ENCODE measurements around the gene MAFG. TPM values are rescaled to one million over a fixed set of nuclear protein-coding genes. Genes with fewer than 3 reads are reported as not detected.
A peak's percentile ranks its signal among the peaks of the same experiment; 100 is the strongest.

MAFG gene
- total RNA-seq, 2 experiments from 2014 or later: 23.4 to 24.1 TPM

DNA sequence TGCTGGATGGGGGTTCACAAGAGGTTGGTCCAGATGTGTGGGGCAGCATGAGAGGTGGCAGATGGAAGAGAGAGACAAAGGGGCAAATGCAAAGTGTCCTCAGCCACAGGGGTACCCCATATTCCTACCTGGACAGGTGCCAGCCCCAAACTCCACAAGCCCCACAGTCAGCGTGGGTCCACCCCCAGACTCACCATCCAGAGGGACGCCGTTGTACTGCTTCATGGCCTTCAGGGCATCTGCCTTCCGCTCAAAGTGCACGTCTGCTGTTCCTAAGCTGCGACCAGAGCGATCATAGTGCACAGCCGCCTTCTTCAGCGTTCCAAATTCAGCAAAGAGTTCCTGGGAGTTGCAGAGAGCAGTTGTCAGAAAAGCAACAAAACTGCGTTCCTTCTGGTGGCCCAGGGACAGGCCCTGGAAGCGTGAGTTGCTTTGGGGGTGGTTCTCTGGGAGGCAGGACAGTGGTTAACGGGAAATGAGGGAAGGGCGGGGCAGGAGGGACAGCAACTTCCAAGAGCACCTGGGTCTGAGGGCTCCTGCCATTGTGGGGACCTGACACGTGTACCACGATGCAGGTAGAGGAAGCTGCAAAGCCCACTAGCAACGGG, 38.4 kb downstream of the MAFG start:
- DNase-seq: no peak
- intact Hi-C loops (cut with micrococcal nuclease): no loop called here
- POLR2A ChIA-PET: no interaction called here
- CTCF ChIA-PET: no interaction called here
- H3K9me3 Mint-ChIP-seq: no peaks in the 10 kb centered on the region
- H3K4me3 Mint-ChIP-seq: peak overlapping the region; percentile 61
- H3K36me3 Mint-ChIP-seq: peaks cover 50% of the 10 kb centered on the region
- H3K27me3 Mint-ChIP-seq: no peaks in the 10 kb centered on the region
- H3K4me1 Mint-ChIP-seq (ENCODE audit: low read depth): peaks cover 26% of the 10 kb centered on the region
- H3K27ac Mint-ChIP-seq: no peak overlapping the region

DNA sequence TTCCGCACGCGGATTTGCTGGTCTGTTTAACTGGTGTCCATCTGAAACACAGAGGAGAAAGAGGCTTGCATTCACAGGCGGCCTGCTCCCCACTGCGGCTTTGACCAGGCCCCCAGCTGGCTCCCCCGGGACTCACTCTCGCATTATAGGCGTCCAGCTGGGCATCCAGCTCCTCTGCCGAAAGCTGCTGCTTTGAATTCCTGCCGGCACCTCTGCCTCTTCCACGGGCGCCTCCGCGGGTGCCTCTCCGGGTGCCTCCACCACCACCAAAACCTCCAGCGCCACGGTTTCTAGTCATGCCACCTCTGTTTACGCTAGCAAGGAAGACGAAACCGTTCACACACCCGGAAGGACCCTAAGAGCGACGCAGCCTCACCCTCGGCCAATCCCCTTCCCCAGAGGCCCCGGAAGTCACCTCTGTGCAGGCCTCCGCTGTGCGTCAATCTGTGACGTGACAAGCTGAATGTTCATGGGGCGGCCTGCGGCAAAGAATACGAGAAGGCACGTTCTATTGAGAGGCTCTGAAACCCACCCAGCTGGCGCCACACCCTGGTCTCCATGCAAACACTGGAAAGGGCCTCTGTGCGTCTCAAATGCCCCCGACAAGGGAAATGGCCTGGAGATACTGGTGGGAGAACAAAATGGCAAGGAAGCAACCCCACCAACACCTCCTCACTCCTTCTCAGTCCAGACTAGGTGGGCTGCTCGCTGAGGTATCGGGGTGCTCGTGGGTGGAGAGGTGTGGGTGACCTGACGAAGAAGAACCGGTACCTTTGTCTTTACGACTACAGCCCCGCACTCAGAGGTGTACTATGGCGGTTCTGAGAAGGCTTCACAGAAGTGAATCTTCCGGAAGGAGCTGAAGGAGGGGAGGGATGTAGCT, 39.2 kb downstream of the MAFG start:
- H3K9me3 Mint-ChIP-seq: no peaks in the 10 kb centered on the region
- H3K4me1 Mint-ChIP-seq (ENCODE audit: low read depth): peaks cover 26% of the 10 kb centered on the region
- no peak overlapping the region for H3K27ac Mint-ChIP-seq
- ChIA-PET CTCF (interaction anchor here (0.6 kb wide), 1 partner anchor 313 kb away, joined by 3 read pairs; no protein-coding TSS in a partner anchor), POLR2A (no interaction called here)
- no peak for DNase-seq
- H3K36me3 Mint-ChIP-seq: peaks cover 51% of the 10 kb centered on the region
- intact Hi-C loops (cut with micrococcal nuclease): no loop called here
- H3K4me3 Mint-ChIP-seq: peak overlapping the region; percentile 33
- H3K27me3 Mint-ChIP-seq: no peaks in the 10 kb centered on the region

DNA sequence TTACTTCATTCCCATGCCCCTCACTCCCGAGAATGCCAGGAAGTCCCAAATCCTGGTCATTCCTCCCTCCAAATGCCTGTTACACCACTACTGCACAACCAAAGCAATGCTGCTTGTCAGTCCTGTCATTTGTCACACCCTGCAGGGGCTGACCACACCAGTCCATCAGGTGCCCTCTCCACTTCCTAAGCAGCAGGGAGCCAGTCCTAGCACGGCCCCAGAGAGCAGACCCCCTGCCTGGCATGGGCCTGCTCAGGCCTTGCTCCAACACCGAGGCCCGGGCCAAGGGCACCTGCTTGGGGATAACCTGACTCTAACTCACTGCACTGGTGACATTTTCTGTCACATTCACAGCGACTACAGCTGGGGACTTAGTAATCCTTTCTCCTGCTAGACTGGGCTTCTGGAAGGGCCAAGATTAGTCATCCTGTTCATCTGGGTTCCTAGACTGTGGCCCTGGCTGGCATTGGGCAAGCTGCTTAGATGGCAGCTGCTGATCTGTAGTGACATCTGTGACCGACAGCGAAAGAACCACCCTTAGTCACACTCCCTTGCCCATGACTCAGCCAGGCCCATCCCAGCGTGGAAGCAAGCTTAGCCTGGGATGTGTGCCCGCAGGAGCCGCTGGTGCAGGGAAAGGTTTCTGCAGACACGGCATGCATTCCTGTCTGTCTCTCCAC, 41.5 kb downstream of the MAFG start:
- Mint-ChIP-seq H3K36me3 (peaks cover 58% of the 10 kb centered on the region), H3K9me3 (no peaks in the 10 kb centered on the region), H3K4me1 (ENCODE audit: low read depth) (peaks cover 26% of the 10 kb centered on the region), H3K4me3 (no peak overlapping the region), H3K27me3 (no peaks in the 10 kb centered on the region), H3K27ac (peak overlapping the region; percentile 54)
- CTCF ChIA-PET: no interaction called here
- no peak for DNase-seq
- POLR2A ChIA-PET: interaction anchor here (0.6 to 1.1 kb wide), 4 partner anchors 14 to 183 kb away, joined by 3 to 6 read pairs (median 4); partner anchors contain the start of gene MRPL12
- intact Hi-C loops (cut with micrococcal nuclease): no loop called here

DNA sequence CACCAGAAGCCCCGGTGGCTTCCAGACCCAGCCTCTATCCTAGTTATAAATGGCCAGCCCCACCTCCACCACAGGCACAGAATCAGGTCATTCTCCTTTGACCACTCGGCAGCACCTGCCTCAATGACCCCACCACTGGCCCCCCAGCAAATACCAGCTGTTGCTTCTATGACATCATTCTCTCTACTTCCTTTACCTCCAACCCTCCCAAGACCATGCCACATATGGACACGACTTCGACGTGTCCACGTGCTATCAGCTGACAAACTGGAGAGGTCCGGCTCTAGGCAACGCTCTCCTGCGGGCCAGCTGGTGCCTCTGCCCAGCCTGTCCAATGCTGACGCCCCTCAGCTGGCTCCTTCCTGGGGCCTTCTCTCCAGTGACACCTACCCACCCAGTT, 42.1 kb downstream of the MAFG start:
- Mint-ChIP-seq H3K27me3 (no peaks in the 10 kb centered on the region), H3K4me1 (ENCODE audit: low read depth) (peaks cover 24% of the 10 kb centered on the region), H3K9me3 (no peaks in the 10 kb centered on the region), H3K27ac (peak overlapping the region; percentile 54), H3K4me3 (no peak overlapping the region), H3K36me3 (peaks cover 54% of the 10 kb centered on the region)
- DNase-seq: no peak
- intact Hi-C loops (cut with micrococcal nuclease): no loop called here
- CTCF ChIA-PET: no interaction called here
- POLR2A ChIA-PET: interaction anchor here (1.1 kb wide), 1 partner anchor 13 kb away, joined by 6 read pairs; no protein-coding TSS in a partner anchor

- Mint-ChIP-seq H3K4me3 (no peak overlapping the region), H3K27me3 (no peaks in the 10 kb centered on the region), H3K9me3 (no peaks in the 10 kb centered on the region), H3K4me1 (ENCODE audit: low read depth) (peaks cover 21% of the 10 kb centered on the region), H3K36me3 (peaks cover 49% of the 10 kb centered on the region), H3K27ac (no peak overlapping the region)
- DNase-seq: no peak
- POLR2A ChIA-PET: no interaction called here
- intact Hi-C loops (cut with micrococcal nuclease): no loop called here
- CTCF ChIA-PET: no interaction called here
Measured at GRCh38 chr17:81884968-81885367, 42.6 kb downstream of the MAFG start.

DNA sequence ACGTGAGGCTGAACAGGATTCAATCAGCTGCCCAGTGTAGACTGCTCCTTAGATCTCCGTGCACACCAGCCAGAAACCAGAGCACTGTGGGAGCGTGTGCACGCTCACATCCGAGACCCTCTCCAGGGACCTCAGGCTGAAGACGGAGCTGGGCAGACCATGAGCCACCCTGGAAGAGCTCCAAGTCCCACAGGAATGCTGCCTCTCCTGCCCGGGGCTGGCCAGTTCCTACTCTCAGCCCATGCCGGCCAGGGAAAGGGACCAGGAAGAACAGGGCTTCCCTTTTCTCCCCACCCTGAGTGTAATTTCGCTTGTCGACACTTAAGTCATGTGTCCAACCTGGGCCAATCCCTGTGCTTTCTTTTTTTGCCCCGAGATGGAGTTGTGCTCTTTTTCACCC, 43.0 kb downstream of the MAFG start:
- Mint-ChIP-seq H3K9me3 (no peaks in the 10 kb centered on the region), H3K4me1 (ENCODE audit: low read depth) (peaks cover 19% of the 10 kb centered on the region), H3K27me3 (no peaks in the 10 kb centered on the region), H3K4me3 (no peak overlapping the region), H3K27ac (no peak overlapping the region), H3K36me3 (peaks cover 50% of the 10 kb centered on the region)
- CTCF ChIA-PET: no interaction called here
- DNase-seq: no peak
- POLR2A ChIA-PET: no interaction called here
- intact Hi-C loops (cut with micrococcal nuclease): no loop called here

GRCh38 chr17:81879121-81879520, 48.4 kb downstream of the MAFG start:
- peaks cover 6% of the 10 kb centered on the region for H3K4me1 Mint-ChIP-seq (ENCODE audit: low read depth)
- intact Hi-C loops (cut with micrococcal nuclease): no loop called here
- ChIA-PET POLR2A (interaction anchor here (1.1 to 1.2 kb wide), 2 partner anchors 8 to 12 kb away, joined by 3 to 5 read pairs; partner anchors contain the start of genes ALYREF, ANAPC11 and ARHGDIA), CTCF (no interaction called here)
- no peaks in the 10 kb centered on the region for H3K27me3 Mint-ChIP-seq
- no peak overlapping the region for H3K27ac Mint-ChIP-seq
- H3K9me3 Mint-ChIP-seq: no peaks in the 10 kb centered on the region
- no peak overlapping the region for H3K4me3 Mint-ChIP-seq
- DNase-seq: no peak
- H3K36me3 Mint-ChIP-seq: peaks cover 35% of the 10 kb centered on the region

GRCh38 chr17:81878294-81878693, 49.2 kb downstream of the MAFG start:
- CTCF ChIA-PET: interaction anchor here (0.7 kb wide), 1 partner anchor 212 kb away, joined by 3 read pairs; no protein-coding TSS in a partner anchor

DNA sequence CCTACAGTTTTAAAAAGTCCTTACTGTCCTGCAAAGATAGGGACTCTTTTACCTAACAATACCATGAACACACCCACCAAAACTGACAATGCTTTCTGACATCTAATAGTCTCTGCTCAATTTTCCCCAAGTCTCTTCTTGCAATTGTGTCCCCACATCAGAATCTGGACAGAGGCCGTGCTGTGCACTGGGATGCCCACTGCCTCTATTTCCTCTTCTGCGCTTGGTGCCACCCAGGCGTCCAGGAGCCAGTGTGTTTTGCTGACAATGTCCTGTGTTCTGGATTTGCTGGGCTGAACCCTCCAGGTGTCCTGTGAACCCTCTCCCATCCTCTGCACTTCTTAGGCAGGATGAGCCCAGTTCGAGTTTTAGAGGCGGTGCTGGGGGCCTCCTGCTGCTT, 50.0 kb downstream of the MAFG start:
- Mint-ChIP-seq H3K27ac (no peak overlapping the region), H3K4me1 (ENCODE audit: low read depth) (peaks cover 20% of the 10 kb centered on the region), H3K9me3 (no peaks in the 10 kb centered on the region), H3K36me3 (peaks cover 32% of the 10 kb centered on the region), H3K27me3 (no peaks in the 10 kb centered on the region), H3K4me3 (no peak overlapping the region)
- ChIA-PET CTCF (interaction anchor here (0.7 kb wide), 1 partner anchor 213 kb away, joined by 3 read pairs; no protein-coding TSS in a partner anchor), POLR2A (interaction anchor here (0.6 kb wide), 1 partner anchor 203 kb away, joined by 3 read pairs; no protein-coding TSS in a partner anchor)
- intact Hi-C loops (cut with micrococcal nuclease): no loop called here
- DNase-seq: no peak

More at GRCh38 chr17:81878294-81878693, 49.2 kb downstream of the MAFG start:
- no peaks in the 10 kb centered on the region for H3K27me3 Mint-ChIP-seq
- POLR2A ChIA-PET: no interaction called here
- no peaks in the 10 kb centered on the region for H3K9me3 Mint-ChIP-seq
- no peak overlapping the region for H3K4me3 Mint-ChIP-seq
- H3K27ac Mint-ChIP-seq: no peak overlapping the region
- H3K36me3 Mint-ChIP-seq: peaks cover 35% of the 10 kb centered on the region
- intact Hi-C loops (cut with micrococcal nuclease): no loop called here
- peaks cover 13% of the 10 kb centered on the region for H3K4me1 Mint-ChIP-seq (ENCODE audit: low read depth)
- no peak for DNase-seq

DNA sequence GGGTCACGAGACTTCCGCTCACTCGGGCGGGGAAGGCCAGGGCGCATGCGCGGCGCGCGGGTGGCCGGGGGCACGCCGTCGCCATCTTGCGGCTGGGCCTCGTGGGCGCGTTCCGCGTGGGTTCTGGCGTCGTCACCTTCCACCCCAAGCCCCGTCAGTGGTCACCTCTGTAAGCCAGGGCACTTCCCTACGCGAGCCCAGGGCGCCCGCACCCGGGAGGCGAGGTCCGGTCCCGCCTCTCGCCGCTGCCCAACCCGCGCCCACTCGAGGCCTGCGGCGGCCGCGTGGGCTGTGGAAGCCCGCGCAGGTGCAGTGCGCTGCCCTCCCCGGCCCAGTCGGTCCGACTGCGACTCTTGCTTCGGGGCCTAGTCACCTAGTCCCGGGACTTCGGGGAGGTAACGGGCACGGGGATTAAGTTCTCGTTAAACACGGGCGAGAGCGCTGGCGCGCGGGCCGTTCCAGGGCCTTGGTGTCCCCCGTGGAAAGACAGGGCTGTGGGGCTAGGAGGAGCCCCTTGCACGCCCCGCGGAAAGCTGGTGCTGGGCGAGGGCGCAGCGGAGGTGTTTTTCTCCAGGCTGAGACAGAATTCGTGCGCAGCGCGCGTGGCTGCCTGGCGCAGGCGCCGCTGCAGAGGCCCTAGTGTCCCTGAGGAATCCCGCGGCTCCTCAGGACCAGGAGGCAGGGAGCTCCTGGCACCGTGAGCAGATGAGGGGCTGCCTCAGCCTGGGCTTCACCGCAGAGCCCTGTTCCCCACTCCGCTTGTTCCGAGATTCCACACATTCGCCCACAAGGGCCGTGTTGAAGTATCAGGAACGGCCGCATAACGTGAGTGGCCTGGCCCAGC, 55.9 kb downstream of the MAFG start:
- intact Hi-C loops (cut with micrococcal nuclease): loop anchor here (1.0 to 5.0 kb wide), 7 partner anchors 11 to 226 kb away; partner anchors contain the start of genes ALYREF, ANAPC11, ASPSCR1 and FASN
- POLR2A ChIA-PET: interaction anchor here (0.7 to 3.1 kb wide), 7 partner anchors 8 to 54 kb away, joined by 3 to 21 read pairs (median 6); partner anchors contain the start of genes ALYREF, ANAPC11 and P4HB
- peaks cover 45% of the 10 kb centered on the region for H3K4me1 Mint-ChIP-seq (ENCODE audit: low read depth)
- CTCF ChIA-PET: interaction anchor here (1.3 kb wide), 1 partner anchor 188 kb away, joined by 3 read pairs; the partner anchor contains the start of genes ARL16 and HGS
- no peaks in the 10 kb centered on the region for H3K27me3 Mint-ChIP-seq
- DNase-seq: peak; percentile 96
- H3K36me3 Mint-ChIP-seq: peaks cover 36% of the 10 kb centered on the region
- peak overlapping the region; percentile 85 for H3K4me3 Mint-ChIP-seq
- H3K27ac Mint-ChIP-seq: peak overlapping the region; percentile 94
- H3K9me3 Mint-ChIP-seq: no peaks in the 10 kb centered on the region

DNA sequence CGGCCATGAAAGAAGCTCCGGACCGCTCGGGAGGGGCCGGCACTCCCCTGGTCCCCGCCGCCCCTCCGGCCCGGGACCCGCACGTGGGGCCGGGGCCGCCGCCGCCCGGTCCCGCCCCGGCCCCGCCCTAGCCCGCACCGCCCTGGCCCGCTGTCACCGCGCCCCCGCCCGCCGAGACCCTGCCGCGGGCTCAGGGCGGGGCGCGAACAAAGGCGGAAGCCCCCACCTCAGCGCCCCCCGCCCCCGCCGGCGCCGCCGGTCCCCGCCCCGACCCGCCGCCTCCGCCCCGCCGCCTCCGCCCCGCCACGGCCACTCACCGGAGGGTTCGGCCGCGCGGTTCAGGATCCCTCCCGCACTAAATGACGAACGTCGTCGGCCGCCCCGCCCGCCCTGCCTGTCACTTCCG, 56.6 kb downstream of the MAFG start, which contains the start of gene ARHGDIA:
TSS of gene ARHGDIA (minus strand) at position 357 of the 406 bp plus-strand sequence. CDS start 1,407 bp downstream, outside the sequence.
- ChIA-PET POLR2A (interaction anchor here (0.7 to 3.1 kb wide), 6 partner anchors 8 to 66 kb away, joined by 3 to 21 read pairs (median 8); partner anchors contain the start of genes ALYREF, ANAPC11, MCRIP1 and P4HB), CTCF (interaction anchor here (1.6 kb wide), 2 partner anchors 10 to 57 kb away, joined by 5 to 8 read pairs; partner anchors contain the start of genes MAFG and P4HB)
- Mint-ChIP-seq H3K9me3 (no peaks in the 10 kb centered on the region), H3K4me1 (ENCODE audit: low read depth) (peaks cover 47% of the 10 kb centered on the region), H3K36me3 (peaks cover 37% of the 10 kb centered on the region), H3K4me3 (peak within 1 kb of the TSS; percentile 88), H3K27me3 (no peaks in the 10 kb centered on the region), H3K27ac (peak within 1 kb of the TSS; percentile 94)
- intact Hi-C loops (cut with micrococcal nuclease): loop anchor here (1.0 to 5.0 kb wide), 7 partner anchors 11 to 226 kb away; partner anchors contain the start of genes ALYREF, ANAPC11, ASPSCR1 and FASN
- no peak for DNase-seq
